Mucosa of gallbladder (tissue), 1 donor: ENCODE data around the gene RAG1. TPM values are rescaled to one million over a fixed set of nuclear protein-coding genes. Genes with fewer than 3 reads are reported as not detected.
A peak's percentile ranks its signal among the peaks of the same experiment; 100 is the strongest.
"Not testable (repeated sequence)": the region's sequence is repeated elsewhere in the genome, so short reads cannot be mapped to it uniquely, and the experiment has no call there.

Source experiments
- DNase-seq: peaks from one replicate; pipeline ENCODE4 v3.0.0-alpha.2; 2020; ENCODE audit warnings: low spot score
- total RNA-seq: library from RNA; stranded (reverse); gene quantifications from one replicate; pipeline ENCODE4 v1.2.1, GENCODE V29; 2021
- donor health status: DM: no; HTN: no; CAD: no.

RAG1 gene
- 2.6 TPM for total RNA-seq

GRCh38 chr11:36567694-36568093 lies at the start of gene RAG1:
RAG1 (plus strand) TSS chr11:36568007; CDS start chr11:36573305, 5,298 bp downstream.
- no peak for DNase-seq

DNA sequence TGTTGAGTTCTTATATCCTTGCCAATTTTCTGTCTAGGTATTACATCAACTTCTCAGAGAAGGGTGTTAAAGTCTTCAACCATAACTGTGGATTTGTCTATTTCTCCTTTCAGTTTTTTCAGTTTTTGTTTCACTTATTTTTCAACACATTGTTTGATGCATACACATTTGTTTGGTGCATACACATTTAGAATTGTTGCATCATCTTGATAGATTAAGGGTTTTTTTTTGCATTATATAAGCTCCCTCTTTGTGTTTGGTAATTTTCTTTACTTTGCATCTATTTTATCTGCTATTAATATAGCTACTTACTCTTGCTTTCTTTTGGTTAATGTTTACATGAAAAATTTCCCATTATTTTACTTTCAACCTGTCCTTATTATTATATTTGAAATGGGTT lies 37.0 kb upstream of the RAG1 start:
- no peak for DNase-seq

DNA sequence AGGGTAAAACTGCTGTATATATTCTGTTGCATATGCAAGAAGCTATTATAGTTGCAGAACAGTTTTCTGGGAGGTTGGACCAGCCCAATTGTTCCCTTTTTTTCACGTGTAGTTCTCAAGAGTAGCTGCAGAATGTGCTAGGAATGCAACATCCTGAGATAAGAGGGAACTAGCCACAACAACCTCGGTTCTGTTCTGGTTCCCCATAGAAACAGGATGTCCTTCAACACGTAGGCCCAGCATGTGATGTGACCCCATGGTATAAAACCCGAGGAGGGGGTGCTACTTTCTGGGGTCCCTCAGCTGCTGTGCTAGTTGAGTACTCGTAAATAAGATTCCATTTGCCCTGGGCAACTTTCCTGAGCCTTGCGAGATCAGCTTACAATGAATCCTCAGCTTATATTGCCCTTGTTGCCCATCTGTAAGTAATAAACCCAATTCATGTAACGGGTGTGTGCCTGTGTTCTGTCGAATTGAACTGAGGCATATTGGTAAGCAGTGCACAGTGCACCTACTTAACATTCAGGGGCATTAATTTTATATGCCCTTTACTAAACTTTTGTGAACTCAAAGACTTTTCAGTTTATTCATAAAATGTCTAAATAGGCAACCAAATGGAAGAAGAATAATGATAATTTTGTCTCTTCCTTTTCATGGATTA lies 34.7 kb upstream of the RAG1 start:
- no peak for DNase-seq

DNA sequence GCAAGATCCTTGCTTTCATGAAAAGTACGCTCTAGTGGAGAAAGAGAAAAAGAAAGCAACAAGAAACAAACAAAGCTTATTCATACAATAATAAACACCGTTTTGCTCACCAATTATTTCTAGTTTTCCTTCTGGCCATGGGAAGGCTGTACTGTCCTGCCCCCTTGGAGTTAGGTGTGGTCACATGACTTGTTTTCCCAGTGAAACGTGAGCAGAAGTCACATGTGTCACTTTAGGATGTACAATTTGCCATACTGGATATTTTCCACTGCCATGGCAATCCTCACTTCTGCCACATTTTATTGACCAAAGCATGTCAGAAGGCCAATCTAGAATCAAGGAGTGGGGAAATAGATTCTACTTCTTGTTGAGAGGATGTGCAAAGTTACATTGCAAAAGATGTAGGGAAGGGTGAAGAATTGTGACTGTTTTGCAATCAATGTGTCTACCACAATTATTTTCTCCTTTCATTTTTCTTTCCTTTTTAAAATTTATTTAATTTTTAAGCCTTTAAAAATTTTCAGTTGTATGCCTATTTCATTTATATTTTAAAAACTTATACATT lies 33.4 kb upstream of the RAG1 start:
- DNase-seq = no peak

GRCh38 chr11:36540998-36541397 lies 26.8 kb upstream of the RAG1 start:
- DNase-seq = peak; percentile 26

DNA sequence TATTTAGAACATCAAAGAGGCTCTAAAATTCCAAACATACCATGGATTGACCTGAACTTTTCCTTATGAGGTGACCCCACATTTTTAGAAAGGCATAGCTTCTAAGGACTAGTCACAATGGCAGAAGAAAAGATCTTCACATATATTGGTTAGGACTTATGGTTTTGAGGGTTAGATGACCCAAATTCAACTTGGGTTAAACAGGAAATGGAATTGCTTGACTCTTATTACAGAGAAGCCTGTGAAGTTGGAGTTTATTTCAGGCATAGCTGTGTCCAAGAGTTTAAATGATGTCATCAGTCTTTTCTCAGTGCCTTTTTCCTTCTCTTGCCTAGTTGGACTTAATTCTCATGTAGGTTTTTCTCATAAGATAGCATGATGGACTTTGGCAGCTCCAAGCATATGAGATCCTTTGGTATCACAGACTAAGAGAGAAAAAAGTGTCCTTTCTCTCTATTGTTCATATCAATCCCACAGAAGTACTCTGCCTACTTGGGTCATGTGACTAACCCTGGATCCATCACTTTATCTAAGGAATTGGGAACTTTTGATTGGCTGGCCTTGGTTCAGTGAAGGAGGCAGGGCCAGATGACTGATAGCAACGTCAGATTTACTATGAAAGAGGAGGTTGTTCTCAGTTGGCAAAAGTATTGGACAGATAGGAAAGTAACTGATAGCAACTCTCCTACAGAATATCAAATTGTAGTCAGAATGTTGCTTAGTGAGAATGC lies 17.3 kb upstream of the RAG1 start:
- no peak for DNase-seq

- not testable (repeated sequence) for DNase-seq
Observed at GRCh38 chr11:36557390-36557789, 10.4 kb upstream of the RAG1 start.

DNA sequence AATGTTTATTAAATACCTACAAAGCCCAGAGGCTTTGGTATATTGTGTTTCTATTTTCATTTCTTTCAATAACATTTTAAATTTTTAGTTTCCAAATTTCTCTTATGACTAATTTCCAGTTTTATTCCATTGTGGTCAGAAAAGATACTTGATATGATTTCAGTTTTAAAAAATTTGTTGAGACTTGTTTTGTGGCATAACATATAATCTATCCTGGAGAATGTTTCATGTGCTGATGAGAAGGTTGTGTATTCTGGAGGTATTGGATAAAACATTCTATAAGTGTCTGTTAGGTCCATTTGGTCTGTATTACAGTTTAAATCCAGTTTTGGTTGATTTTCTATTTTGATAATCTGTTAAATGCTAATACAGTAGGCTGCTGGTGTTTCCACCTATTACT lies 9.8 kb upstream of the RAG1 start:
- DNase-seq = no peak

DNA sequence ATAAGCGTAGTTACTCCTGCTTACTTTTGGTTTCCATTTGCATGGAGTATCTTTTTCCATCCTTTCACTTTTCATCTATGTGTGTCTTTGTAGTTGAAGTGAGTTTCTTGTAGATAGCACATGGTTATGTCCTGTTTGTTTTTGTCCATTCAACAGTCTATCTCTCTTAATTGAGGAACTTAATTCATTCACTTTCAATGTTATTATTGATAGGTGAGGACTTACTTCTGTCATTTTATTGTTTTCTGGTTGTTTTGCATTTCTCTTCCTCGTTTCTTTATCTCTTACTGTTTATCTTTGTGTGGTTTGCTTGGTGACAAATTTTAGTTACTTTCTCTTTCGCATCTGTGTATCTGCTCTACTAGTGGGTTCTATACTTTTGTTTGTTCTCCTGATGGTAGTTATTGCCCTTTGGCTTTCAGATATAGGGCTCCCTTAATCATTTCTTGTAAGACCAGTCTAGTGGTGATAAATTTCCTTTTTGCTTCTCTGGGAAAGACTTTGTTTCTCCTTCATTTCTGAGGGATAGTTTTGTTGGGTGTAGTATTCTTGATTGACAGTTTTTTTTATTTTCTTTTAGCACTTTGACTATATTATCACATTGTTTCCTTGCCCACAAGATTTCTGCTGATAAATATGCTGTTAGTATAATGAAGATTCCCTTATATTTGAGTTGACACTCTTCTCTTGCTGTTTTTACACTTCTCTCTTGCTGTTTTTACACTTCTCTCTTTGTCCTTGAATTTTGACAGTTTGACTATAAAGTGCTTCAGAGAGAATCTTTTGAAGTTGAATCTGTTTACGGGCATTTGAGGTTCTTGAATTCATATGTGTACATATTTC lies 9.0 kb upstream of the RAG1 start:
- DNase-seq = no peak

DNA sequence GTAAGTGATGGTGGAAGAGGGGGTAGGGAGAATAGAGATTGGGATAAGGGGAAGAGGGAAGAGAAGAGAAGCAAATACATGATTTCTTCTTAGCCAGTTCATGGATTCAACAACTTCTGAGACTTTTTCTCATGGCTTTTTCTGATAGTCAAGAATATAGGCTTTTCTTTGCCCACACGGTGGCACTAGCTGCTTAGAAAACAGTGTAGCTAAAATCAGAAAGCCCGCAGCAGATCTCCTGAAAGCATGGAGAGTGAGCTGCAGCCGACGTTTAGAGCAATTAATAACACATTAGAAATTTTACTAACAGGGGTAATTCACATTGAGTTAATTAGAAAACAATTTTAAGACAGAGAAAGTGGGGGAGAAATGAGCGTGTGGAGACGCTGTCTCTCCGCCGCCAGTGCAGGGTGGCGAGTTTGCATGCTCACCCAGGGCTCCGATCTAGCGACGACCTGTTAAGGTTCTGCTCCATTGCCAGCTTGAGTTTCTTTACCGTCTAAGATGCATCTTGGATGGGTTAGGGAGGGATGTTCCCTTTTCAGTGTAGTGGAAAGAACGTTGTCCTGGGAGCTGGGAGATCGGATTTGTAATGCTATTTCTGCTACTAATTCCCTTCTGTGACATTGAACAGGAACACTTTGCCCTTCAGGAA lies 3.3 kb upstream of the RAG1 start:
- peak; percentile 63 for DNase-seq

DNA sequence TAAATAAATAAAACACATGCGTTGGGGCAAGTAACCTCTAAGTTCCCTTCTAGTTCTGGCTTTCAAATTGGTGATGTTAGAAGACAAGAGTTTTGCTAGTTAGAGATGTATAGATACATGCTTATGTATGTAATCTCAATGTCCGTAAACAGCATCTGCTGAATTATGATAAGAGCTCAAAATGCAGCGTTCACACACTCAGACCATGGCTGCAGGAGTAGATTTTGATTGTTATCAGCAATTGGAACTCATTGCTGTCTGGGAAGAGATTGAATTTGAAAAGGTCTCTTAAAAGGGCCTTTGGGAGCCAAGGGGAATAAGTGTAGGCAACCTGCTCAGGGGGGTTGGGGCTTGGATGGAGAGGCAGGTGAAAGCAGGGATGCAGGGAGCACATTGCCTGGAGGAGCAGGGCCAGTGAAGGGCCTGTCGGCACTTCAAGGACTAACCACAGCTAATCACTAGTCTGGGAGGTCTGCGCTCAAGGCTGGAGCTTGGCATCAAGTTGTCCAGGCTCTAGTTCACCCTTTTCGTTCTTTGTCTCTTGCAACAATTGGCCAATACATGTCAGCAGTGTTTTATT lies 2.7 kb upstream of the RAG1 start:
- DNase-seq = no peak

DNA sequence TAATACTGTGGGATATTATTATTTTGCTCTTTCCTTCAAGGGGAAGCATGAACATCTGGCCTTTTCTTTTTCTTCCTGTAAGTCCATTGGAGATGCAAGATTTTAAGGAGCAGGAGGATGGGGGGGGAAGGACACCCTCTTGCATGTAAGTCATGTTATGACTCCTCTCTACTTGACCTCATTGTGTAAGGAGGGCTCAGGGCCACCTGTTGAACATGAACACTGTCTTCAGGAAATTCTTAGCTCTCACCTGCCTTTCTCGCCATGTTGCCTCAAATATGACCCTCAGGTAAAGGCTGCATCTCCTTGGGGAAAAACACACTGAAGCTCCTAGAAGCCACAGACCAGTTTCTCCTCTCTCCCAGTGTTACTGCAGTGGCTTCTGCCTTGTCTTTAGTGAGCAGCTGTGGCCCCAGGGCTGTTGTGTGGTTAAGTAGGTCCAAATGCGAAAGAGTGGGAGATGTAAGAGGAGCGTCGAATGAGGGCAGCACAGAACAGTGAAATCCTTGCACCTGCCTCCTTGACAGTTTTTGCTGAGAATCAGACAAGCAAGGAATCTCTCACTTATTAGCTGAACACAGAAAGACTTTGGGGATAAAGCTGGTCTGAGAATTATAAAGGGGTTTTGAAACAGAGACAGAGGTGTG lies 1.3 kb upstream of the RAG1 start:
- no peak for DNase-seq

DNA sequence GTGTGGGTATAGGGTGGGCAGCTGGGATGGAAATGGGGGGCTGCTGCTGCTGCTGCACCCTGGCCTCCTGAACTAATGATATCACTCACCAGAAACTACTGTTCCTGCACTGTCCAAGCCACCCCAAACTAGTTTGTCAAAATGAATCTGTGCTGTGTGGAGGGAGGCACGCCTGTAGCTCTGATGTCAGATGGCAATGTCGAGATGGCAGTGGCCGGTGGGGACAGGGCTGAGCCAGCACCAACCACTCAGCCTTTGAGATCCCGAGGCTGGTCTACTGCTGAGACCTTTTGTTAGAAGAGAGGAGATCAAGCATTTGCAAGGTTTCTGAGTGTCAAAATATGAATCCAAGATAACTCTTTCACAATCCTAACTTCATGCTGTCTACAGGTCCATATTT lies 1.3 kb downstream of the RAG1 start:
- no peak for DNase-seq

DNA sequence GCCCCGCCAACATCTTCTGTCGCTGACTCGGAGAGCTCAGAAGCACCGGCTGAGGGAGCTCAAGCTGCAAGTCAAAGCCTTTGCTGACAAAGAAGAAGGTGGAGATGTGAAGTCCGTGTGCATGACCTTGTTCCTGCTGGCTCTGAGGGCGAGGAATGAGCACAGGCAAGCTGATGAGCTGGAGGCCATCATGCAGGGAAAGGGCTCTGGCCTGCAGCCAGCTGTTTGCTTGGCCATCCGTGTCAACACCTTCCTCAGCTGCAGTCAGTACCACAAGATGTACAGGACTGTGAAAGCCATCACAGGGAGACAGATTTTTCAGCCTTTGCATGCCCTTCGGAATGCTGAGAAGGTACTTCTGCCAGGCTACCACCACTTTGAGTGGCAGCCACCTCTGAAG lies 6.7 kb downstream of the RAG1 start:
- DNase-seq = no peak

DNA sequence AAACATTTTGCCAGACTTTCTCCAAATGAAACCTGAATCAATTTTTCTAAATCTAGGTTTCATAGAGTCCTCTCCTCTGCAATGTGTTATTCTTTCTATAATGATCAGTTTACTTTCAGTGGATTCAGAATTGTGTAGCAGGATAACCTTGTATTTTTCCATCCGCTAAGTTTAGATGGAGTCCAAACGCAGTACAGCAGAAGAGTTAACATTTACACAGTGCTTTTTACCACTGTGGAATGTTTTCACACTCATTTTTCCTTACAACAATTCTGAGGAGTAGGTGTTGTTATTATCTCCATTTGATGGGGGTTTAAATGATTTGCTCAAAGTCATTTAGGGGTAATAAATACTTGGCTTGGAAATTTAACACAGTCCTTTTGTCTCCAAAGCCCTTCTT lies 9.6 kb downstream of the RAG1 start:
- no peak for DNase-seq

DNA sequence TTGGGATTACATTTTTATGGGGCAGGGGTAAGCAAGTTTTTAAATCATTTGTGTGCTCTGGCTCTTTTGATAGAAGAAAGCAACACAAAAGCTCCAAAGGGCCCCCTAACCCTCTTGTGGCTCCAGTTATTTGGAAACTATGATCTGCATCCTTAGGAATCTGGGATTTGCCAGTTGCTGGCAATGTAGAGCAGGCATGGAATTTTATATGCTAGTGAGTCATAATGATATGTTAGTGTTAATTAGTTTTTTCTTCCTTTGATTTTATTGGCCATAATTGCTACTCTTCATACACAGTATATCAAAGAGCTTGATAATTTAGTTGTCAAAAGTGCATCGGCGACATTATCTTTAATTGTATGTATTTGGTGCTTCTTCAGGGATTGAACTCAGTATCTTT lies 10.1 kb downstream of the RAG1 start:
- no peak for DNase-seq

DNA sequence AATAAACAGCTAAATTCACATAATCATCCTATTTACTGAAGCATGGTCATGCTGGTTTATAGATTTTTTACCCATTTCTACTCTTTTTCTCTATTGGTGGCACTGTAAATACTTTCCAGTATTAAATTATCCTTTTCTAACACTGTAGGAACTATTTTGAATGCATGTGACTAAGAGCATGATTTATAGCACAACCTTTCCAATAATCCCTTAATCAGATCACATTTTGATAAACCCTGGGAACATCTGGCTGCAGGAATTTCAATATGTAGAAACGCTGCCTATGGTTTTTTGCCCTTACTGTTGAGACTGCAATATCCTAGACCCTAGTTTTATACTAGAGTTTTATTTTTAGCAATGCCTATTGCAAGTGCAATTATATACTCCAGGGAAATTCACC lies 10.7 kb downstream of the RAG1 start:
- no peak for DNase-seq

- DNase-seq = no peak
Observed at GRCh38 chr11:36581536-36581935, 13.7 kb downstream of the RAG1 start.

GRCh38 chr11:36583667-36584066 lies 15.9 kb downstream of the RAG1 start:
- DNase-seq = no peak

GRCh38 chr11:36586543-36586942 lies 18.7 kb downstream of the RAG1 start:
- no peak for DNase-seq

GRCh38 chr11:36588099-36588498 lies 20.3 kb downstream of the RAG1 start:
- DNase-seq = no peak
